HG03460 (cell line): ENCODE results near the gene ITFG2.

Experiments used
- ATAC-seq: cut with Tn5 transposase; IDR thresholded peaks from one replicate; pipeline ENCODE4 v1.9.1; 2021; ENCODE audit not compliant: unreplicated experiment

The ITFG2 gene

DNA sequence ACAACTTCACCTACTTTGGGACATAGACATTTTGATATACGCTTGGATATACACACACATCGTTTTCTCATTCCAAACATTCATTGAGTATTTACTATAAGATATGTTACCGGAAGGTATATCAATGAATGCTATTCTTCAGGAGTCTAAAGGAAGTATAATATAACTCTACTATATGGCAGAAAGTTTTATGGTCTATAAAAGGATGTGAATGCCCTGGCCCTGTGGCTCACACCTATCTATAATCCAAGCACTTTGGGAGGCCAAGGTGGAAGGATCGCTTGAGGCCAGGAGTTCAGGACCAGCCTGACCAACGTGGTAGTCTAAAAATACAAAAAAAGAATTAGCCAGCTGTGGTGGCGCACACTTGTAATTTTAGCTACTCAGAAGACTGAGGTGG lies 16.8 kb downstream of the ITFG2 start:
- ATAC-seq, result no peak

DNA sequence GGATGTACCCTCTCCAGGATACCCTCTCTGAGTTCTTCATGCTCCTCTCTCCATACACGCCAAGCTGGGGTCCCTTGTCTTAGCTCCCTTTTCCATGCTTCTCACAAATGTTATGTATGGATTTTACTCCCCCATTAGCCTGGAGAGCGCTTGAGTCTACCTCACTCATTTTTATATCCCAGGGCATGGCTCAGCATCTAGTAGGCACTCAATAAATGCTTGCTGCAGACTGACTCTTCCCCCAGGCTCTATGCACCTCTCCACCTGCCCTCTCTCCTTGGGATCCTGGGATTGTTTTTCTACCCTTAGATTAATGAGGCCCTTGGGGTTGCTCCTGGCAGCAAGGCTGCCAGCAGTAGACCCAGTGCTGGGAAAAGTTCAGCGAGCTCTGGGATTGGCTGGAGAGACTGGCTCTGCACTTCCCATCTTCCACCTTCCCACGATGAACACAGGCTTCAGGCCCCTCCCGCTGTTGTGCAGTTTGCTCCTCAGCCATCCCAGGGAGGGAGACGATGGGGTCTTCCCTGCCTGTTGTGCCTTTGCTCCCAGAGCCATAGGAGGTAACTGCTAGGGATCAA lies 20.2 kb downstream of the ITFG2 start:
- no peak for ATAC-seq

DNA sequence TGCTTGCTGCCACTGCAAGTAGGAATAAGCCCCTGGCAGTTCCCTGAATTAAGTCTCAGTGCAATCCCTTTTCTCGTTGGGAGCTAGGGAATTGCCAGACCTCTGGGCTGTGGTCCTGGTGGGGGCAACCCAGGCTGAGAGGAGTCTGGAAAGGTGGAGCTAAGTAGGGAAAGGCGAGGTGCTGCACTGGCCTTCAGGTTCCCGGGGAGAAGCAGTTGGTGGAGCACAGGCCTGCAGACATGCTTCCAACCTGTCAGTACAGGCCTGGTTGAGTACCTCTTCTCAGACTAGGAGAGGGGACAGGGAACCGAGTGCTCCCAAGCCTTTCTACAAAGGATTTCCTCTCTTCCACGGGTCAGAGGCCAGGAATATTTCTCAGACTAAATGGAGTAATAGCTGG lies 20.9 kb downstream of the ITFG2 start:
- no peak for ATAC-seq

DNA sequence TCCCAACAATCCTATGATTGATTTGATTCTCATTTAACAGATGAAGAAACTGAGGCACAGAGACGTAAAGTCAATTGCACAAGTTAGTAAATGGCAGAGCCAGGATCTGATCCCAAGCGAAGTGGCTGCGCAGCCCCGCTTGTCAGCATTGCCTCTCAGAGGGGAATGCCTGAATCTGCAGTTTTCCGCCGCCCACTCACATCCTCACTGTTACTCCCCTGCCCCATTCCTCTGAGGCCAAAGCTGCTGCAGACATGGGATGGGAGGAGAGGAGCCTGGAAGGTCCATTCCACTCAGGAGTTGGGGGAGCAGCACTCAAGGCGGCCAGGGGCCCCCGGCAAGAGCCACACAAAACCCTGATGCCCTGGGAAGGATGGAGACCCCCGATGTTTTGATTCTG lies 21.3 kb downstream of the ITFG2 start:
- ATAC-seq, result no peak

DNA sequence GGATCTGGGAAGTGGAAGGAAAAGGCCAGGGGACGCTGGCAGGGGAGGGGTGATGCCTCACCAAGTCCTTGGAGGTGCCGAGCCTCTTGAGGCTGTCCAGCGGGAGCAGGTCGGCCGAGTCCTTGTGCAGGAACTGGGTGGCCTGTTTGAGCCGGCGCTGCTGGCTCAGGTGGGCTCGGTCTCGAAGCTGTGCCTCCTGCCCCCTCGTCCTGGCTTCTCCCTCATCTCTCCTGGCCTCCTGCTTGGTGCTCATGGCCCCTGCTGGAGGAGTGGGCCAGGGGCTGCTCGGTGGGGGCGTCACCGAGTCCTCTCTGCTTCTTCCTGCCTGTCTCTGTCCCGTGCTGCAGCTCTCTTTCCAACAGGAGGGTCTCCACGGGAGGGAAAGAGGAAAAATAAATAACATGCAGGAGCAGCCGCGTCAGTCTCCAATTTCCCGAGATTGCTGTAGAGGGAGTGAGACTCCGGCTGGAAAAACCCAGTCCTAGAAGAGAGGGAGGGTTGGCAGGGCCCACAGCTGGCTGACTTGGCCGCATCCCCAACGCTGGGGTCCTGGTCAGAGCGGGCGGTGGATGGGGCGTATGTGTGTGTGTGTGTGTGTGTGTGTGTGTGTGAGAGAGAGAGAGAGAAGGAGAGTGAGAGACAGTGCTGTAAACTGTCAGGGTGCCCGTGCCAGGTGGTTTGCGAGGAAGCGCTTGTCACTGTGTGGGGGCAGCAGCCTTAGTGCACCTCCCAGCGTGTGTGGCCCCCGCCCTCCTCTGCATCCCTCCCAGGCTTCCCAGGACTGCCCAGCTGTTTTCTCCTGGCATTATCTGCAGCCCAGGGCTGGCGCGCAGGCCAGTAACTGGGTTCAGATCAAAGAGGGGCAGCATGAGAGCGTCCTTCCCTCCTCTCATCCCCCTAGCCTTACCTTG lies 22.4 kb downstream of the ITFG2 start, which contains the start of gene NRIP2:
Gene NRIP2 (minus strand): TSS at position 455 of the 911 bp plus-strand sequence. CDS start 52 bp downstream, at position 403.
- no peak for ATAC-seq

DNA sequence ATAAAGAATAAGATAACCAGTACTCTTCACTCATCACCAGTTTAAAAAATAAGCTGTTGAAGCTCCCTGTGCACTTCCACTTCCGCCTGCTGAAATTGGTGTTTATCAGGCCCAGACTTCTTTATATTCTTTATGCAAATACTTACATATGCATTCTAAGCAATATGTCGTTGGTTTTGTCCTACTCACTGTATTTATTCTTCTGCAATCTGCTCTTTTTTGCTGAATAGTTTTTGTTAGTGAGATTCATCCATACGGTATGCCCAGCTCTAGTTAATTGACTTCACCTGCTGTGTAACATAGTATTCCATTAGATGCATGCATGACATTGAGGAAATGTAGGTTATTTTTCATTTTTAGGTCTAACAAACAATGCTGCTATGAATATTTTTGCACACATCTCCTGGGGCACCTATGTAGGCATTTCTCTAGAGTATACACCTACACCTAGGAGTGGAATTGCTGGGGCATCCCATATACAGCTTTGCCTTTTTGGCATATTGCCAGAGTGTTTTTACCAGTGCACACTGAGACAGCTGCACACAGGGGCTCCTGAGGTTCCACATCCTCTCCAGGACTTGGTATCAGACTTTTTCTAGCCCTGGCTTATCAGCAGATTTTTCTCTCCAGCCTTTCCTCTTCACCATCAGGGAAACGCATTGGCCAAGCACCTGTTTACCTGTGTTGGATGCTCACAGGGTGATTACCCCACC lies 23.4 kb downstream of the ITFG2 start:
- ATAC-seq, result no peak

DNA sequence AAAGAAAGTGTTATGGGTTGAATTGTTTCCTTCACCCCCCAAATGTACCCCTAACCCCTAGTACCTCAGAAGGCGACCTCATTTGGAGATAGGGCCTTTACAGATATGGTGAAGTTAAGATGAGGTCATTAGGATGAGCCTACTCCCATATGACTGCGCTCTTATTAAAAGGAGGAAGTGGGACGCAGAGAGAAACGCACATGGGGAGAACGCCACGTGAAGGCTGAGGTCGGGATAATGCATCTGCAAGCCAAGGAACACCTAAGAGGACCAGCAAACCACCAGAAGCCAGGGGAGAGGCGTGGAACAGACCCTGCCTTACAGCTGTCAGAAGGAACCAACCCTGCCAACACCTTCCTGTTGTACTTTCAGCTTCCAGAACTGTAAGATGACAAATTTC lies 24.1 kb downstream of the ITFG2 start:
- ATAC-seq, result no peak

DNA sequence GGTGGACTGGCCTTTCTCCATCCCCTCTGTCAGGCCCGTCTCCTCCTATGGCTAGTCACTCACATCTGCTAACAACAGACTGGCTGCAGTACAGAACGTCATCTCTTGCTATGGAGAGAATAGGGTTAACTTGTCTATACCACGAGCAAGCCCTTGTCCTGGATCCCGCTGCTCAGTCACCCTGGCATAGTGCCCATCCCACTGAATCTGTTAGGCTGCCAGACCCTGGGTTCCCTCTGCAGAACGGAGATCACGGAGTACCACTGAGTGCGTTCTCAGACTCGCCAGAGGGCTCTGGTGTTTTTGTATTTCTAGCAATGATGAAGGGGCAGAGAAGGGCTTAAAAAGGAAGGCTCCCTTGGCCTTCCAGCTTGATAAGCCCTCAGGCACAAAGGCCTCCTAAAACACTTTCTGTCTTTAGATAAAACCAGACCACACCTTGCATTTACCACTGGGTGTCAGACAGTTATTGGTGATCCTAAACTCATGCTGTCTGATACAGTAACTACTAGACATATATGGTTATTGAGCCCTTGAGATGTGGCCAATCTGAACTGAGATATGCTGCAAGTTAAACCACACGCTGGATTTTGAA lies 28.7 kb downstream of the ITFG2 start:
- ATAC-seq, result no peak

DNA sequence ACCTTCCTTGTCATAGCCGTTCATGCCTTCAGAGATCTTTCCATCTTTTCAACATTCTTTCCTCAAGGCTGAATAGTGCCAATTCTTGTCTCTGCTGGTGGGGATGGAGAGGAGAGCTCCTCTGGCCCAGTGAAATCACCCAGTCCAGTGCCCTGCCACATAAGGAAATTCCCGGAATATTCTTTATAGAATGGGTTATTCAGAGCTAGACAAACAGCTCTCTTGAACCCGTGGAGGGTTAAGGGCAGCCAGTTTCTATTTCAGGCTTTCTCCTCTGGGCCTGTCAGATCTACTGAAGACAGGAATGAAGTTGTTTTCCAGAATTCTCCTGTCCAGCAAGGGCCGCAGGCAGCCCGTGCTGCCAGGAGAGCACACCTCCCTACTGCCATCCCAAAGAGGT lies 30.5 kb downstream of the ITFG2 start:
- no peak for ATAC-seq

DNA sequence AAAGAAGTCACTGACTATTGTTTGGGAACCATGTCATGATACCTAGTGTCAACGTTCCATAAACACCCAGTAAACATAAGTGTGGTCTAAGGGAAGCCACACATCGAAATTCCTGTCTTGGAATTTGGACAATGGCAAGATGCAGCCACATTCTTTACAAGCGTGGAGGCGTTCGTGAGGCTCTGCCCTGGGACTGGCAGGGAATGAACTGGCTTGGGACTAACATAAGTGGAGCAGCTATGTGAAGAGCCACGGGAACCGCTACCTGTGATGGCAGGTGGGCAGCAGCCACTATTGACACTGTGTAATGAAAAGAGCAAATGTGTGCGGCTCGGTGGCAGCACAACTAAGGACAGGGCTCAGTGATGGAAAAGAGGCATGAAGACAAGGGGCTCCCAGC lies 32.3 kb downstream of the ITFG2 start:
- no peak for ATAC-seq

DNA sequence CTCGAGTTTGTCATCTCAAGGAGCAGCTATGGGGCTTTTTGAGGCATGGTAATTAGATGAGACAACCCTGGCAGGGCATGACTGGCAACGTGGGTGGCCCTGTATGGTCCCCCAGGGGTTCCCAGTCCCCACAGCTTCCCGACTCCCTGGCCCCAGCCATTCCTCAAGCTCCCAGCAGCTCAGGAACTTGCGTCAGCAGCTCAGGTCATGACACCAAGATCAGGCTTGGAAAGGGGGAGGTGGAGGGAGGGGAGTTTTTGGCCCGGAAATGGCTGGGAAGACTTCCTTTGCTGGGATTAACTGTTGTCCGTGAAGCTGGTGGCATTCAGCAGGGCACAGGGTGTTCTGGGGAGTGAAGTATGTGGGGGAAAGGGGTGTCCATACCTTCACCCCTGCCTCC lies 32.8 kb downstream of the ITFG2 start:
- no peak for ATAC-seq

DNA sequence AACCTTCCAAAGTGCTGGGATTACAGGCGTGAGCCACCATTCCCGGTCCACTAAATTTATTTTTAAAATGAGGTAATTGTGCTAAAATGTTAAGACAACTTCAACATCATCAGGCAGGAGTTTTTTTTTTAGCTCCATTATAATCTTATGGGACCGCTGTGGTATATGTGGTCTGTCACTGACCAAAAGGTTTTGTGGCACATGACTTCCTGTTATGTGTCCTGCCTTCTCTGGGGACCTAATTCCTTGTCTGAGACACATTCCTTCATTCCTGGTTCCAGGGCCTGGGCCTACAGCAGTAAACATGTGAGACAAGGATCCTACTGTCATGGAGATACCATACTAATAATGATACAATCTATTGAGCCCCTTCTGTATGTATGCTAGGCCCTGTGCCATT lies 39.5 kb downstream of the ITFG2 start:
- ATAC-seq, result no peak

DNA sequence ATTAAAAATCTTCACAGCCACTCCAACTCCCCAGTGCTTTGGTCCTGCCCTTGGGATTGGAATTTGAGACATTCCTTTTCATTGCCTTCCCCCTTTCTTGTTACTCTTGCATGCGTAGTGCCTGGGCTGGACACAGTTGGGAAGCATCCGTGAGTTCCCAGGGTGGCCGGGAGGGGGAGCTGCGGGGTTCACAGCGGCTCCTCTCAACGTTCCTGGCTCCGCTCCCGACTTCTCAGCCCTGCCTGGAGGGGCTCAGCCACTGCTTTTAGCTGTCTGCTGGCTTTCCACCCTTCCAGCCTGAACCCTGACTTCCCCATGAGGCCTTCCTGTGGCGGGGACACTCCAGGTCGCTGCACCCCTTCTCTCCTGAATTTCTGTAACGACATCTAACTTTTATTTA lies 41.2 kb downstream of the ITFG2 start:
- no peak for ATAC-seq

DNA sequence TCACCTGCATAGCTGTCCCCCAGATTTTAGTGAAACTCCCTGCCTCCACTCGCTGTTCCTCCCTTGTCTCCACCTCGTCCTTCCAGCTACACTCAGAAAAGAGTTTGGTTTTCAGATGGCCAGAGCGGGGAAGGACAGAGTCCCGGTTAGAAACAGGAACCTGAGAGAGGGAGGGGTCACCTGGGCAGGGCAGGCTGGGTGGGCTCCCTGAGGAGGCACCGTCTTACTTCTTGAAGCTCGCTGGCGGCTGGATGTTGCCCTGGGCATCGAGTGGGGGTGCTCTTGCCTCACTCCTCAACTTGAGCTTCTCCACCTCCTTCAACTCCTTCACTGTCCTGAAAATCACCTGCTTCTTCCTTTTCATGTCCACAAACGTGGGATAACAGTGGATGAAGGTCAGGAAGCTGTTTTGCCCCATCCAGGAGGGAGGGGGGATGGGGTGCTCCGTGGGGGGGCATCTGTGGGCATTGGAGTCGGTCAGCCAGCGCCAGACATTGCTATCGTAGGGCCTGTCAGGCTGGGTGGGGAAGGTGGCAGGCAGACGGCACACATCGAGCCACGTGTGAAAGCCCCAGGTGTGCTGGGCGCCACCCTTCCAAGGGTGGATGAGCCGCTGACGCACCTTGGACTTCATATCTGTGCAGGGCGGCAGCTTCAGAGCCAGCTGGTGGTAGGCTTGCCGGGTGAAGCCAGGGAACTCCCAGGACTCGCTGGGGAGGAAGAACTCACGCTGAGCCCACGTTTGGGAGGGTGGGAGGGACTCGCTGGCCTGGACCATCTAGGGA lies 42.4 kb downstream of the ITFG2 start:
- ATAC-seq, result no peak

DNA sequence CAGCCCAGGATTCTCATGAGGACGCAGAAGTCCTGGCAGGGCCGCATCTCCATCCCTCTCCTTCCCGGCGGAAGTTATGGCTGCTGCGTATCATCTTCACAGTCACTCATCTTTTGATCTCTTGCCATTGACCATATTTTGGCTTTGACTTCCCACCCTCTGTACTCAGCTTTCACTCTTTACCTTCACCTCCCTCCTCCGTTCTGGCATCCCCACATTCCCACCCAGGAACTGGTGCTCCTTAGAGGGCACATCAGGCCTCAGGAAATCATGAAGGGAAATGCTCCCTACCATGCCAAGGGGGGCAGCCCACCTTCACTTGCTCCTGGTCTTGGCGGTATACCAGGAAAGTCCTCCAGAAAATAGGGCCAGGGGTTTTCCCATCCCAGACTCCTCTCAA lies 43.1 kb downstream of the ITFG2 start:
- no peak for ATAC-seq

DNA sequence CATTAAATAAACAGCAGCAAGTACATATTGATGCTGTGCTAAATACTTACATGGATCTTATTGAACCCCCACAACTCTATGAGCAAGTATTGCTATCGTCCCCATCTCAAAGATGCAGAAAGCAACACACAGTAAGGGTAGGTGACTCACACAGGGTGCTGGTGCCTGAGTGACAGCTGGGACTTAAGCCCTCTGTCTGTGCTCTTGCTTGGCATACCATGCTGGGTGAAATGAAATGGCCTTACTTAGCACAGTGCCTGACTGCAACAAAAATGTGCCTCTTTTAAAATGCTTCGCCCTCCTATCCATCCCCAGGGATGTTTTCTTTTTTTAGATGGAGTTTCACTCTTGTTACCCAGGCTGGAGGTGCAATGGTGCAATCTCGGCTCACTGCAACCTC lies 43.6 kb downstream of the ITFG2 start:
- no peak for ATAC-seq

DNA sequence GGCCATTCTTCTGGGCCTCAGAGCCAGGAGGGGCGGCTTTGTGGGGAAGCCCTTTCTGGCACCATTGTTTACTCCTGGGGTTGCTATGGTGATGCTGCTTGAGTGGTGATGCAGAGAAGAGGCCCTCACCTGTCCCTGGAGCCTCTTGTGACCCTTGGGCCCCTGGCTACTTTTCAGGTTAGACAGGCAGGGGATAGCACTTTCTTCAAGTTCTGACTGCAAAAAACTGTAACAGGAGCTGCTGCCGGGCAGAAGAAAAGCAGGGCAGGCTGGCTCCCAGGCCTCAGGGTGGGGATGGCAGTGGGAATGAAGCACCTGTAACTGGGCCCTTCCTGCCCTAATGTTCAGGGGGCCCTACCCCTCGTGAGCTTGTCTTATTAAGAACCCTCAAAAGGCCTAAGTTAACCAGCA lies 44.6 kb downstream of the ITFG2 start, which contains the start of gene TEX52:
Gene TEX52 (minus strand): TSS at position 19 of the 411 bp plus-strand sequence. CDS start 13 bp downstream, at position 6.
- no peak for ATAC-seq

DNA sequence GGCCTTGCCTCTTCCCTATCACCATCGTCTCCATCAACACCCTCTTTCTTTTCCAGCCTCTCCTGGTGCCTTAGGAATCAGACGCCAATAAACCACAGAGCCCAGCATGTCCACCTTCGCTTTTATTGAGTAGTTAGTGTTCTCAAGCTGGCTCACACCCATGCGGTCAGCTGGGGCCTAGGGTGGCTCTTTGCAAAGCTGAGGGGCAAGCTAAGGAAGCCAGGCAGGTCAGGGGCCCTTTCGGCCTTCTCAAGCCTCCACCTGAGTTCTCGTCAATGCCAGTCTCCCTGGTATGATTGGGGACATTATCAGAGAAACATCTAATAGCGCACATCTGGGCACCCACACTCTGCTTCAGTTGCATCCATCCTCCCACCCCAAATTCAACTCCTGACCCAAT lies 45.1 kb downstream of the ITFG2 start:
- no peak for ATAC-seq

DNA sequence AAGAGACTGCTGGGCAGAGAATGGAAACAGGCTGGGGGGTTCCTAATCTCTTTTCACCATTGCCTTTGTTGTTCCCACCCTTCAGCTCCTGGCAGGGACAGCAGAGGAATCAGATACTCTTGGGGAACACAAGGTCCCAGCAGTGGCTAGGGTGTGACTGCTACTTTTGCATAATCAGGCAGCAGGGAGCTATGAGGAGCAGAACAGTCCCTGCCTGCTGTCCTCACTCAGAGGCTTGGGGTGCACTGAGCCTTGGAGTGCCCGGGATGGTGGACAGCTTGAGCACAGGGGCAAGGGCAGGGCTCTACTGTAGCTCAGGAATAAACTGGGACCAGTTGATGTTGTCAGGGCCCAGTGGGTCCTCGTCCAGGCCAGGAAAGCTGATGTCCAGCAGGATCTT lies 45.9 kb downstream of the ITFG2 start:
- ATAC-seq, result no peak

DNA sequence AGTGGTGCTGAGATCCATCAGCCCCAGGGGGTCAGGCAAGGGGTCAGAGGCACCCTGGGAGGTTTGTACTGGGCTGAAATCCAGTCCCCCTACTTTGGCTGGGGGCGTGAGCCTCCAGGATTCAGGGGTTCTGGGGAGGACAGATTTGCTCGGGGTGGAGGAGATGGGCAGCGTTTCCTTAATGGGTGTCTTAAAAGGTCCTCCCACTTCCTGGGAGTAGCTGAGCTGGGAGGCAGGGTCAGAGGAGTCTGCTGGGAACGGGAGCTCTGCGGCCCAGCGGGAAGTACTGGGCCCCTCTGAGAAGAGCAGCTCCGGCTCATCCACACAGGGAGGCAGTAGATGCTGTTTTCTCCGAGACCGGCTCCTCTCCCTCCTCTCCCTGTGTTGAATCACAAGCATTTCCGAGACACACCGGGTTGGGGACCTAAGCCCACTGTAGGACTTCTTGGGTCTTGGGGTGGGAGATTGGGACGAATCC lies 46.5 kb downstream of the ITFG2 start:
- ATAC-seq, result no peak
